Neuronal stem cell (in vitro differentiated cells): Measurements from ENCODE around the gene GASK1A.

Experiments used
- DNase-seq: peaks from one replicate; pipeline ENCODE4 v3.0.0-alpha.2; 2013; ENCODE audit warnings: low spot score
- H2AFZ ChIP-seq: one replicate; pipeline ENCODE4 v1.6.1; 2013; ENCODE audit warnings: mild to moderate bottlenecking, low read length, inconsistent platforms
- H2AK5ac ChIP-seq: 2 replicates; pipeline ENCODE4 v1.6.1; 2013; ENCODE audit warnings: low read depth, mild to moderate bottlenecking, inconsistent platforms, low read length, moderate library complexity, mixed read lengths
- H2BK120ac ChIP-seq: 2 replicates; pipeline ENCODE4 v1.6.1; 2013; ENCODE audit warnings: low read depth, mild to moderate bottlenecking, inconsistent platforms, low read length, moderate library complexity, mixed read lengths
- H2BK12ac ChIP-seq: one replicate; pipeline ENCODE4 v1.6.1; 2013; ENCODE audit warnings: low read length, inconsistent platforms
- H2BK15ac ChIP-seq: 2 replicates; pipeline ENCODE4 v1.6.1; 2013; ENCODE audit warnings: mild to moderate bottlenecking, low read length, inconsistent platforms, mixed read lengths
- H2BK5ac ChIP-seq: one replicate; pipeline ENCODE4 v1.6.1; 2013; ENCODE audit warnings: inconsistent platforms, mild to moderate bottlenecking, low read length, moderate library complexity
- H3K14ac ChIP-seq: one replicate; pipeline ENCODE4 v1.6.1; 2013; ENCODE audit warnings: low read length, inconsistent platforms
- H3K18ac ChIP-seq: 2 replicates; pipeline ENCODE4 v1.6.1; 2013; ENCODE audit warnings: low read length, inconsistent platforms
- H3K23ac ChIP-seq: 2 replicates; pipeline ENCODE4 v1.6.1; 2013; ENCODE audit warnings: low read depth, mild to moderate bottlenecking, mixed read lengths, low read length, inconsistent platforms; ENCODE audit not compliant: poor library complexity
- H3K27ac ChIP-seq: replicated peaks from 3 replicates; pipeline ENCODE4 v1.5.1; 2013; ENCODE audit warnings: low read length, inconsistent platforms
- H3K27me3 ChIP-seq, 3 experiments: 2 replicates each; pipeline ENCODE4 v1.6.1; 2013; ENCODE audit warnings: low read length in 3 of 3, mild to moderate bottlenecking in 2 of 3, inconsistent platforms in 1 of 3, low read depth in 1 of 3, mixed read lengths in 1 of 3, moderate library complexity in 1 of 3; ENCODE audit not compliant: control insufficient read depth in 3 of 3, insufficient read depth in 3 of 3
- H3K36me3 ChIP-seq, 2 donors: replicated peaks in 1 of 2; 2 replicates each; pipeline ENCODE4 v1.6.1; 2013; ENCODE audit warnings: low read length in 2 of 2; ENCODE audit not compliant: control insufficient read depth in 2 of 2, insufficient read depth in 2 of 2
- H3K4ac ChIP-seq: 2 replicates; pipeline ENCODE4 v1.6.1; 2013; ENCODE audit warnings: inconsistent platforms, mild to moderate bottlenecking, low read length, moderate library complexity
- H3K4me1 ChIP-seq, 2 donors: 1 replicate in 1 of 2; 2 replicates in 1 of 2; pipeline ENCODE4 v1.6.1; 2013; ENCODE audit warnings: low read length in 2 of 2, low read depth in 1 of 2; ENCODE audit not compliant: control insufficient read depth in 2 of 2, insufficient read depth in 1 of 2
- H3K4me2 ChIP-seq: one replicate; pipeline ENCODE4 v1.6.1; 2013; ENCODE audit warnings: mild to moderate bottlenecking, low read length, inconsistent platforms; ENCODE audit not compliant: insufficient read depth, poor library complexity, severe bottlenecking
- H3K4me3 ChIP-seq, 2 donors: 2 replicates each; pipeline ENCODE4 v1.5.1; 2013; ENCODE audit warnings: low read length in 2 of 2, mild to moderate bottlenecking in 2 of 2, inconsistent platforms in 1 of 2, moderate library complexity in 1 of 2
- H3K79me1 ChIP-seq: one replicate; pipeline ENCODE4 v1.6.1; 2013; ENCODE audit warnings: low read depth, mild to moderate bottlenecking, inconsistent platforms, low read length, moderate library complexity
- H3K9ac ChIP-seq: one replicate; pipeline ENCODE4 v1.6.1; 2013; ENCODE audit warnings: mild to moderate bottlenecking, low read depth, low read length, inconsistent platforms; ENCODE audit not compliant: poor library complexity
- H3K9me3 ChIP-seq, 2 donors: replicated peaks in 1 of 2; 2 replicates each; pipeline versions ENCODE3 to v1.6.1; 2013; ENCODE audit warnings: low read length in 2 of 2, mild to moderate bottlenecking in 2 of 2, inconsistent platforms in 1 of 2, low read depth in 1 of 2, mixed read lengths in 1 of 2, moderate library complexity in 1 of 2; ENCODE audit not compliant: control insufficient read depth in 2 of 2, insufficient read depth in 1 of 2
- H4K8ac ChIP-seq: one replicate; pipeline ENCODE4 v1.6.1; 2013; ENCODE audit warnings: low read depth, mild to moderate bottlenecking, inconsistent platforms, low read length, moderate library complexity
- H4K91ac ChIP-seq: one replicate; pipeline ENCODE4 v1.6.1; 2013; ENCODE audit warnings: low read length, low read depth, mild to moderate bottlenecking, inconsistent platforms; ENCODE audit not compliant: poor library complexity
- WGBS, 2 donors: extraction: QIAGEN DNeasy Blood & Tissue Kit; methylation state at CpG; one replicate each; pipeline ENCODE4 v1.1.7; 2013; ENCODE audit warnings: missing lambda C conversion rate in 2 of 2, mixed read lengths in 1 of 2; ENCODE audit not compliant: insufficient read length in 2 of 2, insufficient replicate concordance in 1 of 2; ENCODE audit errors: extremely low coverage in 2 of 2; 5-methylcytosine and 5-hydroxymethylcytosine counted together

Gene GASK1A

GRCh38 chr3:43104660-43105595 lies 125.8 kb downstream of the GASK1A start:
- H3K4me3 ChIP-seq = peak overlapping the region; percentile 74 to 80

GRCh38 chr3:43105596-43106292 lies 126.6 kb downstream of the GASK1A start, which contains the start of gene POMGNT2:
TSS of gene POMGNT2 (minus strand) at chr3:43106079. CDS start at chr3:43081431, 24,648 bp downstream.
- peaks cover 2% of the 10 kb centered on the region for H3K79me1 ChIP-seq
- H2BK120ac ChIP-seq = no peak within 1 kb of the TSS
- no peak within 1 kb of the TSS for H4K91ac ChIP-seq
- peaks cover 0 to 9% (median 1%) of the 10 kb centered on the region in 3 experiments for H3K27me3 ChIP-seq
- peaks cover 4 to 7% of the 10 kb centered on the region in 2 donors for H3K4me1 ChIP-seq
- H3K4me3 ChIP-seq = peak within 1 kb of the TSS; percentile 80 to 94
- peak; percentile 82 for DNase-seq
- no CpG with 5 or more reads among the region's 71 CpGs for WGBS, 2 donors
- no peak within 1 kb of the TSS for H3K27ac ChIP-seq
- peak within 1 kb of the TSS; percentile 87 for H3K9ac ChIP-seq
- H4K8ac ChIP-seq = no peak within 1 kb of the TSS
- H2BK15ac ChIP-seq = peak within 1 kb of the TSS; percentile 34
- no peak within 1 kb of the TSS for H2BK5ac ChIP-seq
- peak within 1 kb of the TSS; percentile 100 for H2AFZ ChIP-seq
- H3K4me2 ChIP-seq = peak within 1 kb of the TSS; percentile 64
- H3K23ac ChIP-seq = peak within 1 kb of the TSS; percentile 56
- H3K4ac ChIP-seq = no peak within 1 kb of the TSS
- no peaks in the 10 kb centered on the region for H3K36me3 ChIP-seq
- peak within 1 kb of the TSS; percentile 90 for H3K18ac ChIP-seq
- H2AK5ac ChIP-seq = no peak within 1 kb of the TSS
- H2BK12ac ChIP-seq = no peak within 1 kb of the TSS
- H3K9me3 ChIP-seq = no peaks in the 10 kb centered on the region
- peak within 1 kb of the TSS; percentile 78 for H3K14ac ChIP-seq

More at GRCh38 chr3:43104660-43105595, 125.8 kb downstream of the GASK1A start:
- H2BK12ac ChIP-seq = no peak overlapping the region
- no peak overlapping the region for H2AK5ac ChIP-seq
- peak overlapping the region; percentile 52 for H3K4me2 ChIP-seq
- no peak overlapping the region for H3K14ac ChIP-seq
- DNase-seq = no peak
- H4K91ac ChIP-seq = no peak overlapping the region
- H3K23ac ChIP-seq = no peak overlapping the region
- H3K18ac ChIP-seq = peak overlapping the region; percentile 82
- peaks cover 0 to 9% (median 1%) of the 10 kb centered on the region in 3 experiments for H3K27me3 ChIP-seq
- H3K79me1 ChIP-seq = peaks cover 2% of the 10 kb centered on the region
- H2BK120ac ChIP-seq = no peak overlapping the region
- no peak overlapping the region for H2BK15ac ChIP-seq
- H2BK5ac ChIP-seq = no peak overlapping the region
- H3K4me1 ChIP-seq = peaks cover 4 to 7% of the 10 kb centered on the region in 2 donors
- no peaks in the 10 kb centered on the region for H3K36me3 ChIP-seq
- H4K8ac ChIP-seq = no peak overlapping the region
- no peaks in the 10 kb centered on the region for H3K9me3 ChIP-seq
- peak overlapping the region; percentile 78 for H3K9ac ChIP-seq
- no peak overlapping the region for H3K27ac ChIP-seq
- no CpG with 5 or more reads among the region's 33 CpGs for WGBS, 2 donors
- no peak overlapping the region for H3K4ac ChIP-seq
- H2AFZ ChIP-seq = peak overlapping the region; percentile 100

DNA sequence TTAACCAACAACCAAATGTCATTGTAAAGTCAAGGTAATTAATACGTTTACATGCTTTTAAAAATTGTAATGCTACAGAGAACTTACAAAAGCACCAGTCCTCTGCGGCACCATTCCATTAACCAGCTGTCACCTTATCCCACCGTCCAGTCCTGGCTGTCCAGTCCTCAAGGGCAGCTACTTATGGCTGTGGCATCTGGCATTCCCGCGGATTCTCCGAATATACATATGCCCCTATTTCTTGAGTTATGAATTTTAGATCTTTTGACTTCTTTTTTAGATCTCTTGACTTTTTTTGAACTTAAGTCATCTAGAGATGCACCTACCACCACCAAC lies 127.2 kb downstream of the GASK1A start:
- no peak overlapping the region for H4K8ac ChIP-seq
- peaks cover 2% of the 10 kb centered on the region for H3K79me1 ChIP-seq
- H3K9me3 ChIP-seq = no peaks in the 10 kb centered on the region
- H3K14ac ChIP-seq = no peak overlapping the region
- no peak overlapping the region for H2BK12ac ChIP-seq
- no peak overlapping the region for H3K4ac ChIP-seq
- peaks cover 0 to 9% (median 1%) of the 10 kb centered on the region in 3 experiments for H3K27me3 ChIP-seq
- DNase-seq = no peak
- no peak overlapping the region for H2BK120ac ChIP-seq
- H4K91ac ChIP-seq = no peak overlapping the region
- H3K4me2 ChIP-seq = peak overlapping the region; percentile 63
- H3K9ac ChIP-seq = no peak overlapping the region
- H2AFZ ChIP-seq = peak overlapping the region; percentile 100
- H3K4me3 ChIP-seq = peak overlapping the region in 1 of 2 donors; percentile 80
- no peak overlapping the region for H2AK5ac ChIP-seq
- no peak overlapping the region for H3K27ac ChIP-seq
- H2BK5ac ChIP-seq = no peak overlapping the region
- H3K23ac ChIP-seq = no peak overlapping the region
- H3K4me1 ChIP-seq = peaks cover 4 to 7% of the 10 kb centered on the region in 2 donors
- H3K36me3 ChIP-seq = no peaks in the 10 kb centered on the region
- WGBS, 2 donors = no CpG with 5 or more reads among the region's 6 CpGs
- no peak overlapping the region for H3K18ac ChIP-seq
- H2BK15ac ChIP-seq = no peak overlapping the region
